Measurements from ENCODE around the gene ITGAX. TPM values are rescaled to one million over a fixed set of nuclear protein-coding genes. Genes with fewer than 3 reads are reported as not detected.
A peak's percentile ranks its signal among the peaks of the same experiment; 100 is the strongest.

The ITGAX gene
- total RNA-seq, 5 donors from 2014 or later (not counting 1 experiment from before 2014, with no cell fraction given) = 1.4 to 4.3 (median 3.9) TPM

DNA sequence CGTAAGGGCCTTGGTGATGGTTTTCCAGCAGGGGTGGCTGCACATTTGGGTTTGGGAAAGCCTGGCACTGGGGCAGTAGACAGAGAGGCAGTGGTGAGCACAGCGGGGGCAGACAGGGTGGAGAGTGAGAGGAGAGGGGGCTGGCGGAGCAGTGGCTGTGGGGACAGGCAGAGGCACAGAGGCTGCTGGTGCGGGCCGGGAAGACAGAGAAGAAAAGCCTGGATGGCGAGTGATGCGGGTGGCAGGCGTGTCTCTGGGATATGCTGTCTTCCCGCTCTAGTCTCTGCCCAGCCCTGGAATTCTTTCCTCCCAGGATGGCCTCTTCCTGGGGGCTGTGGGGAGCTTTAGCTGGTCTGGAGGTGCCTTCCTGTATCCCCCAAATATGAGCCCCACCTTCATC is 55.1 kb downstream of the ITGAX start:
- ChIA-PET CTCF (interaction anchor here in 1 of 2 donors (0.6 kb wide), 2 partner anchors 55 to 338 kb away, joined by 3 to 4 read pairs; no protein-coding TSS in a partner anchor), POLR2A (no interaction called here)
- Mint-ChIP-seq H3K9me3 (no peaks in the 10 kb centered on the region), H3K36me3 (no peaks in the 10 kb centered on the region), H3K4me3 (no peak overlapping the region), H3K27ac (no peak overlapping the region), H3K4me1 (peaks cover 0 to 9% (median 5%) of the 10 kb centered on the region in 3 donors), H3K27me3 (peaks cover 5% of the 10 kb centered on the region in 2 donors)
- ATAC-seq (replicated peaks in 1 of 4) = no peak
- Histone ChIP-seq H3K4me1 (ENCODE audit: control insufficient read depth in 1 of 2, extremely low read depth in 1 of 2, insufficient read depth in 2 of 2, low read length in 2 of 2) (peaks cover 0 to 14% of the 10 kb centered on the region in 2 experiments), H3K9me3 (no peaks in the 10 kb centered on the region), H3K27me3 (replicated peaks in 1 of 2; ENCODE audit: control insufficient read depth in 2 of 2, extremely low read depth in 1 of 2, insufficient read depth in 2 of 2, low read length in 1 of 2) (peaks cover 0 to 25% of the 10 kb centered on the region in 2 experiments), H3K27ac (ENCODE audit: low read length) (no peak overlapping the region), H3K36me3 (ENCODE audit: control insufficient read depth in 2 of 2, extremely low read depth in 1 of 2, insufficient read depth in 1 of 2, low read length in 1 of 2) (no peaks in the 10 kb centered on the region), H3K4me3 (ENCODE audit: control insufficient read depth in 1 of 2, extremely low read depth in 1 of 2, low read length in 1 of 2) (no peak overlapping the region)
- no peak for DNase-seq
- WGBS (ENCODE audit: insufficient coverage) = 82% methylated on average over 2 of the region's 9 CpGs

GRCh38 chr16:31411024-31411844 is 56.3 kb downstream of the ITGAX start:
- Histone ChIP-seq H3K4me3 (ENCODE audit: control insufficient read depth in 1 of 2, extremely low read depth in 1 of 2, low read length in 1 of 2) (no peak overlapping the region), H3K27me3 (replicated peaks in 1 of 2; ENCODE audit: control insufficient read depth in 2 of 2, extremely low read depth in 1 of 2, insufficient read depth in 2 of 2, low read length in 1 of 2) (peaks cover 0 to 25% of the 10 kb centered on the region in 2 experiments), H3K9me3 (no peaks in the 10 kb centered on the region), H3K36me3 (ENCODE audit: control insufficient read depth in 2 of 2, extremely low read depth in 1 of 2, insufficient read depth in 1 of 2, low read length in 1 of 2) (no peaks in the 10 kb centered on the region), H3K4me1 (ENCODE audit: control insufficient read depth in 1 of 2, extremely low read depth in 1 of 2, insufficient read depth in 2 of 2, low read length in 2 of 2) (peaks cover 0 to 25% of the 10 kb centered on the region in 2 experiments), H3K27ac (ENCODE audit: low read length) (no peak overlapping the region)
- DNase-seq (no peak), ATAC-seq (replicated peaks in 1 of 4) (no peak)
- 88% methylated on average over 20 of the region's 22 CpGs for WGBS (ENCODE audit: insufficient coverage)
- ChIA-PET POLR2A (interaction anchor here in 1 of 2 donors (0.6 kb wide), 1 partner anchor 9 kb away, joined by 3 read pairs; no protein-coding TSS in a partner anchor), CTCF (no interaction called here)
- H3K4me1 Mint-ChIP-seq = peaks cover 0 to 17% (median 5%) of the 10 kb centered on the region in 3 donors
- H3K36me3 Mint-ChIP-seq = no peaks in the 10 kb centered on the region
- H3K27ac Mint-ChIP-seq = no peak overlapping the region
- no peak overlapping the region for H3K4me3 Mint-ChIP-seq
- no peaks in the 10 kb centered on the region for H3K9me3 Mint-ChIP-seq
- H3K27me3 Mint-ChIP-seq = peaks cover 5% of the 10 kb centered on the region in 2 donors

DNA sequence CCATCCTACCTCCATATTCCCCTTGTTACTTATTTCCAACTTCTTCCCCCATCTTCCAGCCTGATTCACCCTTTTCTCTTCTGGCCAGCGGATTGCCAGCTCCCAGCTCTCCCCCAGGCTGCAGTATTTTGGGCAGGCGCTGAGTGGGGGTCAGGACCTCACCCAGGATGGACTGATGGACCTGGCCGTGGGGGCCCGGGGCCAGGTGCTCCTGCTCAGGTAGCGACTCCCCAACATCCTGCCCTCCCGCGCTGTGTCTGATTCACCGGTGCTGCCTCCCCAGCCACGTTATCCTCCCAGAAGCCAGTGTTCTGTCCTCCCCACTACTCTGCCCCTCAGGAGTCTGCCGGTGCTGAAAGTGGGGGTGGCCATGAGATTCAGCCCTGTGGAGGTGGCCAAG is 57.8 kb downstream of the ITGAX start:
- Mint-ChIP-seq H3K36me3 (no peaks in the 10 kb centered on the region), H3K27ac (no peak overlapping the region), H3K4me1 (peaks cover 0 to 22% (median 5%) of the 10 kb centered on the region in 3 donors), H3K9me3 (no peaks in the 10 kb centered on the region), H3K27me3 (peaks cover 5 to 9% of the 10 kb centered on the region in 2 donors), H3K4me3 (no peak overlapping the region)
- CTCF ChIA-PET = no interaction called here
- Histone ChIP-seq H3K4me3 (ENCODE audit: control insufficient read depth in 1 of 2, extremely low read depth in 1 of 2, low read length in 1 of 2) (no peak overlapping the region), H3K36me3 (ENCODE audit: control insufficient read depth in 2 of 2, extremely low read depth in 1 of 2, insufficient read depth in 1 of 2, low read length in 1 of 2) (no peaks in the 10 kb centered on the region), H3K4me1 (ENCODE audit: control insufficient read depth in 1 of 2, extremely low read depth in 1 of 2, insufficient read depth in 2 of 2, low read length in 2 of 2) (peaks cover 0 to 29% of the 10 kb centered on the region in 2 experiments), H3K27me3 (replicated peaks in 1 of 2; ENCODE audit: control insufficient read depth in 2 of 2, extremely low read depth in 1 of 2, insufficient read depth in 2 of 2, low read length in 1 of 2) (peaks cover 0 to 21% of the 10 kb centered on the region in 2 experiments), H3K27ac (ENCODE audit: low read length) (no peak overlapping the region), H3K9me3 (no peaks in the 10 kb centered on the region)
- ATAC-seq (replicated peaks in 1 of 4) (no peak), DNase-seq (no peak)
- 92% methylated on average over 7 of the region's 10 CpGs for whole genome bisulfite sequencing (ENCODE audit: insufficient coverage)
- POLR2A ChIA-PET = no interaction called here

GRCh38 chr16:31413381-31413780 is 58.4 kb downstream of the ITGAX start:
- H3K27ac Mint-ChIP-seq = no peak overlapping the region
- WGBS (ENCODE audit: insufficient coverage) = 88% methylated on average over 5 of the region's 5 CpGs

DNA sequence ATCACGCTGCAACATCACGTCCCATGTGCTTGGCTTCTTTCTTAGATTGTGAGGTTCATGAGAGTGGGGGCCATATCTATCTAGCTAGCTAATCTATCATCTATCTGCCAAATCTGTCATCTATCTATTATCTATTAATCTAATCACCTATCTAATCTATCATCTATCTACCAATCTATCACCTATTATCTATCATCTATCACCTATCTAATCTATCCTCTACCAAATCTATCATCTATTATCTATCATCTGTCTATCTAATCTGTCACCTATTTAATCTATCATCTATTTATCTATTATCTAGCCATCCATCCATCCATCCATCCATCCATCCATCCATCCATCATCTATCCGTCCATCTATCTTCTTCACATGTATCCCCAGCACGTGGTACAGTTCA is 59.0 kb downstream of the ITGAX start:
- Histone ChIP-seq H3K4me3 (ENCODE audit: control insufficient read depth in 1 of 2, extremely low read depth in 1 of 2, low read length in 1 of 2) (no peak overlapping the region), H3K27me3 (replicated peaks in 1 of 2; ENCODE audit: control insufficient read depth in 2 of 2, extremely low read depth in 1 of 2, insufficient read depth in 2 of 2, low read length in 1 of 2) (peaks cover 0 to 14% of the 10 kb centered on the region in 2 experiments), H3K36me3 (ENCODE audit: control insufficient read depth in 2 of 2, extremely low read depth in 1 of 2, insufficient read depth in 1 of 2, low read length in 1 of 2) (no peaks in the 10 kb centered on the region), H3K4me1 (ENCODE audit: control insufficient read depth in 1 of 2, extremely low read depth in 1 of 2, insufficient read depth in 2 of 2, low read length in 2 of 2) (peaks cover 0 to 32% of the 10 kb centered on the region in 2 experiments), H3K27ac (ENCODE audit: low read length) (no peak overlapping the region), H3K9me3 (no peaks in the 10 kb centered on the region)
- Mint-ChIP-seq H3K4me3 (no peak overlapping the region), H3K27me3 (peaks cover 4 to 6% of the 10 kb centered on the region in 2 donors), H3K27ac (no peak overlapping the region), H3K4me1 (peaks cover 0 to 25% (median 5%) of the 10 kb centered on the region in 3 donors), H3K9me3 (no peaks in the 10 kb centered on the region), H3K36me3 (no peaks in the 10 kb centered on the region)
- POLR2A ChIA-PET = no interaction called here
- no peak for ATAC-seq (replicated peaks in 1 of 4)
- CTCF ChIA-PET = no interaction called here
- WGBS (ENCODE audit: insufficient coverage) = 91% methylated on average over 3 of the region's 4 CpGs
- no peak for DNase-seq

More at GRCh38 chr16:31413381-31413780, 58.4 kb downstream of the ITGAX start:
- Histone ChIP-seq H3K27me3 (replicated peaks in 1 of 2; ENCODE audit: control insufficient read depth in 2 of 2, extremely low read depth in 1 of 2, insufficient read depth in 2 of 2, low read length in 1 of 2) (peaks cover 0 to 18% of the 10 kb centered on the region in 2 experiments), H3K27ac (ENCODE audit: low read length) (no peak overlapping the region), H3K9me3 (no peaks in the 10 kb centered on the region), H3K4me1 (ENCODE audit: control insufficient read depth in 1 of 2, extremely low read depth in 1 of 2, insufficient read depth in 2 of 2, low read length in 2 of 2) (peaks cover 0 to 31% of the 10 kb centered on the region in 2 experiments), H3K36me3 (ENCODE audit: control insufficient read depth in 2 of 2, extremely low read depth in 1 of 2, insufficient read depth in 1 of 2, low read length in 1 of 2) (no peaks in the 10 kb centered on the region), H3K4me3 (ENCODE audit: control insufficient read depth in 1 of 2, extremely low read depth in 1 of 2, low read length in 1 of 2) (no peak overlapping the region)
- no peak overlapping the region for H3K4me3 Mint-ChIP-seq
- H3K9me3 Mint-ChIP-seq = no peaks in the 10 kb centered on the region
- ChIA-PET CTCF (no interaction called here), POLR2A (no interaction called here)
- peaks cover 7 to 9% of the 10 kb centered on the region in 2 donors for H3K27me3 Mint-ChIP-seq
- no peaks in the 10 kb centered on the region for H3K36me3 Mint-ChIP-seq
- ATAC-seq (replicated peaks in 1 of 4) (no peak), DNase-seq (no peak)
- H3K4me1 Mint-ChIP-seq = peaks cover 0 to 25% (median 5%) of the 10 kb centered on the region in 3 donors

DNA sequence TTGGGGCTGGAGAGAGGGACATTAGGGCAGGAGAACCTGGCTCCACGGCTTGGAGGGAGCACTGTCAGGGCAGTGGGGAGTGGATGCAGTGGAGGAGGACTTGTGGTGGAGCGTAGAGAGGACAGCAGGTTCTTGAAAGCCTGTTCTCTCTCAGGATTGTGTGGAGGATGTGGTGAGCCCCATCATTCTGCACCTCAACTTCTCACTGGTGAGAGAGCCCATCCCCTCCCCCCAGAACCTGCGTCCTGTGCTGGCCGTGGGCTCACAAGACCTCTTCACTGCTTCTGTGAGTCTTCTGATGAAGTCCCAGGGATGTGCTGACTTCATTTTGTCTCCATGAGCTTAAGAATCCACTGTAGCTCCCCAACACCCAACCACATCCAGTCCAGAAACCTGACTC is 59.7 kb downstream of the ITGAX start:
- 37% methylated on average over 3 of the region's 4 CpGs for WGBS (ENCODE audit: insufficient coverage)
- Histone ChIP-seq H3K4me1 (ENCODE audit: control insufficient read depth in 1 of 2, extremely low read depth in 1 of 2, insufficient read depth in 2 of 2, low read length in 2 of 2) (peaks cover 0 to 37% of the 10 kb centered on the region in 2 experiments), H3K9me3 (no peaks in the 10 kb centered on the region), H3K36me3 (ENCODE audit: control insufficient read depth in 2 of 2, extremely low read depth in 1 of 2, insufficient read depth in 1 of 2, low read length in 1 of 2) (no peaks in the 10 kb centered on the region), H3K4me3 (ENCODE audit: control insufficient read depth in 1 of 2, extremely low read depth in 1 of 2, low read length in 1 of 2) (no peak overlapping the region), H3K27ac (ENCODE audit: low read length) (no peak overlapping the region), H3K27me3 (replicated peaks in 1 of 2; ENCODE audit: control insufficient read depth in 2 of 2, extremely low read depth in 1 of 2, insufficient read depth in 2 of 2, low read length in 1 of 2) (peaks cover 0 to 14% of the 10 kb centered on the region in 2 experiments)
- H3K4me3 Mint-ChIP-seq = no peak overlapping the region
- H3K36me3 Mint-ChIP-seq = no peaks in the 10 kb centered on the region
- DNase-seq = peak in 7 of 35 experiments; percentile 4 to 31 (median 11)
- no peak for ATAC-seq (replicated peaks in 1 of 4)
- POLR2A ChIA-PET = no interaction called here
- peaks cover 4 to 6% of the 10 kb centered on the region in 2 donors for H3K27me3 Mint-ChIP-seq
- H3K27ac Mint-ChIP-seq = no peak overlapping the region
- peaks cover 0 to 25% (median 5%) of the 10 kb centered on the region in 3 donors for H3K4me1 Mint-ChIP-seq
- H3K9me3 Mint-ChIP-seq = no peaks in the 10 kb centered on the region
- CTCF ChIA-PET = no interaction called here

Measured in T-cell (primary cell).